Germinal center (tissue), 1 donor: Measurements from ENCODE around the gene DCXR.

Experiments used
- DNase-seq: peaks from one replicate; pipeline ENCODE4 v3.0.0; 2012; ENCODE audit warnings: mixed read lengths, low spot score

The DCXR gene

DNA sequence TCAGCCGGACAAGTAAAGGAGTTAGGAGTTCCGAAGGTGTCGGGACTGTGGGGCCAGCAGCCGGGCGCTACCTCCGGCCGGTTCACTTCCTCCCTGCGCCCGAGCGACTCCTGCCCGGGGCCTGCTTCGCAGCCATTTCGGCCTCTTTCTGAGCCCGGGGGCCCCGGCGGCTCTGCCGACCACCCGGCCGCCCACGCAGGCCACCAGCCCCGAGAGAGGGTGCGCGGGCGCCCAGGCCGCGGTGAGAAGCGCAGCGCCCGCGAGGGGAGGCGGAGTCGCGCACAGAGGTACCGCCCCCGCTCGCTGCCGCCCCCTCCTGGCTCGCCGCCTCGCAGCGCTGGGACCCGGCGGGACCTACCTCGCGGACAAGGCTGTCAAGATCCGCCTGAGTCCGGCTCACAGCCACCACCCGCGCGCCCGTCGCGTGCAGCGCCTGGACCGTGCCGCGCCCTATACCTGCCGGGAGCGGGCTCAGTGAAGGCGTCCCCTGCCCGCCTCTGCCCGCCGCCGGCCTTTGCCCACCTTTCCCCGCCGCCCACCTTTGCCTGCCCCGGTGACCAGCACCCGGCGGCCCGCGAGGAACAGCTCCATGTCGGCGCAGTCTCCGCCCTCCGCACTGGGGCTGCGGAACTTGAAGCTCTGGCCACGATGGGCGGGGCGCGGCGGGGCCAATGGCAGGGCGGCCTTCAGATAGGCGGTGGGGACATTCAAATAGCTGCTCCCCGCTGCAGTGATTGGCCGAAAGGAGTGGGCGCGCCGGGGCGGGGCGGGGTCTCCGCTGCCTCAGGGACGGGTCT, at the start of gene DCXR:
Gene DCXR, minus strand, starts transcription at position 606 of the 797 bp plus-strand sequence. Its CDS starts 15 bp downstream, at position 591.
- DNase-seq, result peak; percentile 97

DNA sequence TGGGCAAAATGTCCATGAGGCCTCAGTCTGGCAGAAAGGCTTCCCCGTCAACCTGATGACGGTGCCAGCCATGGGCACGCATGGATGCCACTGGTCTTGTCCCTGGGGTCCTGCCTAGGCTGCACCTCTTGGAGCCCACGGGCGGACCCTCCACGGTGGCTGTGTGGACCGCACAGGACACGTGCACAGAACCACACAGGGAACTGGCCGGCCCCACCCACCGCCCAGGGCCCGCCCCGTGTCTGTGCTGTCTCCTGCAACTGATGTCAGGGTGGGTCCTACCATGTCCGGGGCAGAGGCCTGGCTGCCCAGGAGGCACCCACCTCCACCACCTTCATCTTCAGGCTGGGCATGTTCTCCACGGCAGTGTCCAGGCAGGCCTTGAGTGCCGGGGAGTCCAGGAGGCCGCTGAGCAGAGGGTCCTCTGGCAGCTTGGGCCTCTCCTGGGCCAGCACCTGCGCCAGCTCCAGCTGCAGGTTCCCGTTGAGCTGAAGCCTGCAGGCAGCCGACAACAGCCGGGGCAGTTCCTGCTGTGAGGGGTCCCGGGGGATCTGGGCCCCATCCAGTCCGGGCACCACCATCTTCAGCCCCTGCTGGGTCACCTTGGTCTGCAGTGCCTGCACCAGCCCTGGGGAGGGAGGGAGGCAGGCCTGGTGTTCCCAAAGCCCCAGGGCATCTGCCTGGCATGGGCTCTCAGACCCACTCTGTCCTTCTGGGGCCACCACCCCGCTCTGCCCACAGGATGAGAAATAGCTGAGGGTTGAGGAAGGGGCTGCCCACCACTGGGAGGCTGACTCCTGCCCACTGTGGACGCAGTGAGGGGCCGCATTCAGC, 48.7 kb upstream of the DCXR start:
- DNase-seq, result no peak

DNA sequence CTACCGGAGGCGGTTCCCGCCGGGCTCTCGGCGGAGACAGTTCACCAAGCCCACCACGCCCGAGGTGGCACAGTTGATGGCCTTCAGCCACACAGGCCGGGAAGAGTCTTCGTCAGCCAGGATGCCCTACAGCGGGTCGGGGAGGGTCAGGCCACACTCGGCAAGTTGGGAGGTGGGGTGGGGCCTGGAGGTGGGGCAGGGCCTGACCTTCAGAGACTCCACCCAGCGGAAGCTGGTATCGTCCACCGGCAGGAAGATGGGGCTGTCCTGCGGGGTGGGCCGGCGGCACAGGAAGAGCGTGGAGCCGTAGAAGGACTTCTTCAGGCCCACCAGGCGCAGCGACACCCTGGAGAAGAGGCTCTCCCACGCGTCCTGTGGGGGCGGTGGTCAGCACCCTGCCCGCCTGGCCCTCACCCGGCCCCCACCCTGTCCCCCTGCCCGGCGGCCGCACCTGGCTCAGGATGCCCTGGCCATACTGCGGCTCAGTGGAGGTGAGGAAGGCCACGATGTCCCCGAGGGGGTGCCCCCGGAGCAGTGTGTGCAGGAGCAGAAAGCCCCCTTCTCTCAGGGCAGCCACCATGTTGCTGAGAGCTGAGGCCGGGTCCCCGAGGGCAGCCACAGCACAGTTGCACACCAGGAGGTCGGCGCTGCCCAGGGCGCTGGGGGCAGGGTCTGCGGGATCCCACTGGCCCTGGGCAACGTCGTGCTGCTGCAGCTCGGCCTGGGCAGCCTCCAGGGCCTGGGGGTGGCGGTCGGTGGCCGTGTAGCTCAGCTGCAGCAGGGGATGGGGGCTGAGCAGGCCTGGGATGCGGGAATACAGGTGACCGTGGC, 47.7 kb upstream of the DCXR start:
- DNase-seq, result no peak

DNA sequence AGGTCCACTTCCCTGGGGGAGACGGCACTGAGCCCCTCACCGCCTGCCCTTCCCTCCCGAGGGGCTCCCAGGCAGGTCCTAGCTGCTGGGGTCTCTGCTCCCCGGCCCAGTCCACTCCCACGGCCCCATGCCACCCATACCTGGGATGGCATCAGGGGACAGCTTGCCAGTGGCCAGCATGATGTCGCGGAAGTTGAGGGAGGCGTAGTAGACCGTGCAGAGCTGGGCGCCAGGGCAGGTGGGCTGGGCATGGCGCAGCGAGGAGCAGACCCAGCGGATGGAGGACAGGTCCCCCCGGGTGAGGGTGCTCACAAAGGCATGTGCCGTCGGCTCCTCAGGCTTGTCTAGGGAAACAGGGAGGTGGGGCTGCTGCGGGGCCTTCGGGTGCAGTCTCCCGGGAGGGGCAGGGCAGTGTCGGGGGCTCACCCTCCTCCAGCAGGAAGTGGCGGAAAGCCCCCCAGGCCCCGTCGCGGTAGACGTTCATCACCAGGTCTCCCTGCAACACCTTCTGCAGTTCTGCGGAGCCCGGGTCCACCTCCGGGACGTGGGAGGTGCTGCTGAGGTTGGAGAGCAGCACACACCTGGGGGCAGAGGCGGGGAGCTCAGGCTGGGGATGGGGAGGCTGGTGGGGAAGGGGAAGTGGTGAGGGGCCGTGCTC, 47.0 kb upstream of the DCXR start:
- no peak for DNase-seq

- no peak for DNase-seq
These were observed 46.2 kb upstream of the DCXR start for GRCh38 chr17:82083533-82084359.

DNA sequence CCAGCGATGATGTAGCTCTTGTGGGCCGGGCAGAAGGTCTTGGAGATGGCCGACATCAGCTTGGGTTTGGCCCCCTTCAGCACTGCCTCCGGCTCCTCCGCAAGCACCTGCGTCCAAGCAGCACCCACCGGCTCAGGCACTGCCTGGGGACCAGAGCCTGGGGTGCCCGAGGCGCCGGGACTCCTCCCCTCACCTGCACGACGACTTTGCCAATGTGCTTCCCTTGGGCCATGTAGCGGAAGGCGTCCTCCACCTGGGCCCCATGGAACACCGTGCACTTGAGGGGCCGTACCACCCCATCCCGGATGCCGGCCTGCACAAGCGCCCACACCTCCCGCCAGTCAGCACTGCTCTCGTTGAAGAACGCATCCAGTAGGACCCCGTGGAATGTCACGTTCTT, 45.5 kb upstream of the DCXR start:
- DNase-seq, result no peak

DNA sequence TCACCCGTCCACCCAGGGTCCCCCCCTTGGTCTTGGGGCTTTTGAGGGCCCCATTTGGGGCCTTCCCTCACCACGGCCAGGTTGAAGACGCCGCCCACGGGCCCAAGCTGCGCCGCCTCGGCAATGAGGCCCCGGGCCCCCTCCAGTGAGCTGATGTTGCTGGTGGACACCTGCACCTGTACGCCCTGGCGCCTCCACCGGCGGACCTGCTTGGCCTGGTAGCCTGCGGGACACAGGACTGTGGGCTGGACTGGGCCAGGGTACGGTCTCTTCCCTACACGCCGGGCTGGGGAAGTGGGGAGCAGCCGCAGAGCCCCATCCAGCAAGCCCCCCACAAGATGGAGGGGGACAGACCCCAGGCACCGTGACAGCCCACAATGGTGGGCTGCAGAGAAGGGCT, 45.0 kb upstream of the DCXR start:
- DNase-seq, result no peak

GRCh38 chr17:82081966-82082365, 44.5 kb upstream of the DCXR start:
- no peak for DNase-seq

- no peak for DNase-seq
These were observed 44.0 kb upstream of the DCXR start for GRCh38 chr17:82081546-82081945.

DNA sequence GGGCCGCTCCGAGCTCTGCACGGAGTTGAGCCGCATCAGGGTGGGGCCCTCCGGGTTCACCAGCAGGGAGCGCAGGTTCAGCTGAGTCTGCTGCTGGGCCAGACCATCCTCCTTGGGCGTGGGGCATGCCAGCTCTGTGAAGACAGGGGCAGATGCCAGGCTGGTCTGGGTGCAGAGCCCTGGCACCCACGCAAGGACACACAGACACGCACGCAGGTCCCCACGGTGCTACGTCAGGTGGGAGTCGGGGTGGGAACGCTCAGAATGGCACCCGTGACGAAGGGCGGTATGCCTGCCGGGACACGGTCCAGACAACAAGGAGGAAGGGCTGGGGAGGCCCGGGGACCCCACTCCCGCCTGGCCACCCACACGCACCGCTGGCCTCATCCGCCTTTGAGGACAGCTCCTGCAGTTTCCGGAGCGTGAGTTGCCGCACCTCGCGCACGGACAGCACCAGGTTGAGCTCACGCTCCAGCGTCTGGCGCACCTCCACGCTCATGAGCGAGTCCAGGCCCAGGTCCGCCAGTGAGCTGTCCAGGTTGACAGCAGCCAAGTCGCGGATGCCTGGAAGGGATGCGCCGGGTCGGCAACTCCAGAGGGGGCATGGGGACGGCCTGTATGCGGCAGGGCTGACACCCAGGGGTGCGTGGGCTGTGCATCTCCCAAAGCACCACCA, 43.4 kb upstream of the DCXR start:
- no peak for DNase-seq

DNA sequence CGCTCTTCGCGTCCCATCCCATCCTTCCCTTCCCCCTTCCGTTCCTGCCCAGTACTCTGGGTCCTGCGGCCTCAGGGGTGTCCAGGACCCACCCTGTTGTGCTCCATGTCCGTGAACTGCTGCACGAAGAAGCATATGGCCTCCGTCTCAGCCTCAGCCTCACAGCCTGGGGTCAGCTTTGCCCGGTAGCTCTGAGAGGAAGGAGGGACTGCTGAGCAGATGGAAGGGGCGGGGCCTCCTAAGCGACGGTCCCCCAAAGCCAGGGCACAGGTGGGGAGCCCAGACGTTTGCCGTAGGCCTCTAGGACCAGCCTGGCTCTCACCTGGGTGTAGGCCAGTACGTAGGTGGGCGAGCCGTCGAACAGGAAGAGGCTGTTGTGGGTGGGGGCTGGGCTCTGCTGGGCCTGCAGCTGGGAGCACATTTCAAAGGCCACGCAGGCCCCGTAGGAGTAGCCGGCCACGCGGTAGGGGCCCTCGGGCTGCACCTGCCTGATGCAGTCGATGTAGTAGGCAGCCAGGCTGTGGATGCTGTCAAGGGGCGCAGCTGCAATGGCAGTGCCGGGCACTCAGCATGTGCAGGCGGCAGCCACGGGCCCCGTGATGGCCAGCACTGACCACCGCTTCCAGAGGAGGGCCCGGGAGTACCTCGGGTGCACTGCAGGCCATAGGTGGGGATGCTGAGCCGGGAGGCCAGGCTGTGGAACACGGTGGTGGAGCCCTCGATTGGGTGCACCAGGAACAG, 42.7 kb upstream of the DCXR start:
- DNase-seq, result no peak

- no peak for DNase-seq
These were observed 41.6 kb upstream of the DCXR start for GRCh38 chr17:82079001-82079677.

GRCh38 chr17:82078433-82078832, 40.9 kb upstream of the DCXR start:
- no peak for DNase-seq

DNA sequence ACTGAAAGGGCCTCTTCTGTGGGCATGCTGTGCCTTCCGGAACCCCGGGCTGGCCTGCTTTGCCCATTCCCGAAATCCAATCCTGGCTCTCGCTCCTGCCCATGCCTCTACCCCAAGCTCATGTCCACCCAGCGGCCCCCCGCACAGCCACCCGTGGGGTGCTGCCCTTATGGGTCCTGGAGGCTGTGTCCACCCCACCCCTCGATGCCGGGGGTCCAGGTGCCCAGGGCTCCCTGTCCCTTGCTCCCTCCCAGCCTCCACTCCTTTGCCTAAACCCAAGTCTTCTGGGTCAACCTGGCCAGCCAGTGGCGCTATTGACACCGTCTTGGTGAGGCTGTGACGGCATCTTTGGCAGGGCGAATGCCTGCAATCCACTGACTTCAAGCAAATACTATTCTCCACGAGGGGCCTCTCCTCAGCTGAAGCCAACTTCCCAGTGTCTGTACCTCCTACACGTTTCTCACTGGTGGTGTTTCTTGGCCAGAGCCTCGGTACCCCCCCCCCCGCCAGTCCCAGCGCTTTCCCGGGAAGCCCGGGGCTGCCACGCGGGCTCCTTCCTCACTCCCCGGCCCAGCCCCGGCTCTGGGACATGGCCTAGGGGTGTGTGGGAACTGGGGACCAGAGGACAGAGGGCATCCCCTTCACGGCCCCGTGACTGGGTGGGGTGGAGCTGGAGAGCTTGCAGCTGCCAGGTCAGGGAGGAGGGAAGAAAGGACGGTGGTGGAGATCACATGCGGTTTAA, 40.3 kb upstream of the DCXR start:
- no peak for DNase-seq

DNA sequence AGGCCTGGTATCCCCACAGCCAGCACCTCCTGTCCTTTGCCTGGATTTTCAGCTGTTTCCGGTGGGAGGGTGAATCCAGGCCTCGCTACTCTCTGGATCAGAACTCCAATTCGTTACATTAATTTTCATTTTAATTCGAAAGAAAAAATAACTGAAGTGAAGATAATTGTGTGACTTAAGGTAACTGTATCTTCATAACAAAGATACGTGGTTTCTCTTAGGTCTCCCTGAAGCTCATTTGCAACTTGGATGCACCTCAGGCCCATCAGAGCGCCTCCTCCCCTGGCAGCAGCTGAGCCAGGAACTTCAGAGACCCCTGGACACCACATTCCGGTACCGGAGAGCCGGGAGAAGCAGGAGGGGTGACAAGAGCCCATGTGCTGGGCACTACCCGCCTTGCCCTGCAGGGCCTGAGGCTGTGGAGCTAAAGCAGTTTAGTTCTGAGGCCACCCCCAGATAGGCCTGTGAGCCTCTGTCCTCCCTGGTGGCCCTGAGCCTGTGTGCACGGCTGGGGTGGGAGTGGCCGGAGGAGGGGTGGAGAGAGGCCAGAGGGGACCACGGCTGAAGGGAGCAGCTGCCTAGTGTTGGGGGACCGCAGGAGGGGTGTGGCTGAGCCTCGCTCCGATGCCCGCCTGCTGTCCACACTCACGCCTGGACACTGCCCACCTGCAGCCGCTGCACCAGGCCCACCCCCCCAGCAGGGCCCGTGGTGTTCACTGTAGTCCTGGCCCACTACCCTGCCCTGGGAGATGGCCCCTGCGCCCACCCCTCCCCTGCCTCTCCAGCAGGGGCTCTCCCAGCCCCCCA, 39.5 kb upstream of the DCXR start:
- no peak for DNase-seq

- no peak for DNase-seq
These were observed 38.7 kb upstream of the DCXR start for GRCh38 chr17:82076018-82076784.

DNA sequence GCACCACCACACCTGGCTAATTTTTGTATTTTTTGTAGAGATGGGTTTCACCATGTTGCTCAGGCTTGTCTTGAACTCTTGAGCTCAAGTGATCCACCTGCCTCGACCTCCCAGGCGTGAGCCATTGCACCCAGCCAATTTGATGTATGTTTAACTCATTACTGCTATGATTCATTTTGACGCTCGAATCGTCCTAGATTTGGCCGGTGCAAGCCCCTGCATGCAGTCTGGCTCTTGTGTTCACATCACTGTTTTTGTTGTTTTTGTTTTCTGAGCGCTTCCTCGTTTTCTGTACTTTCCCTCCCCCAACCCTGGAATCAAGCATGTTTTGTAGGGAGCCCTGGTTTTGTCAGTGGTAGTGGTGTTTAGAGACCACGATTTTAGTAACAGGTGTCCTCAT, 35.9 kb upstream of the DCXR start:
- DNase-seq, result no peak
